ENCODE measurements around the gene HES4. TPM values are rescaled to one million over a fixed set of nuclear protein-coding genes. Genes with fewer than 3 reads are reported as not detected.
A peak's percentile ranks its signal among the peaks of the same experiment; 100 is the strongest.
"Not testable (repeated sequence)": the region's sequence is repeated elsewhere in the genome, so short reads cannot be mapped to it uniquely, and the experiment has no call there.

The HES4 gene
- total RNA-seq, 1 experiment from 2014 or later: 3.6 TPM

DNA sequence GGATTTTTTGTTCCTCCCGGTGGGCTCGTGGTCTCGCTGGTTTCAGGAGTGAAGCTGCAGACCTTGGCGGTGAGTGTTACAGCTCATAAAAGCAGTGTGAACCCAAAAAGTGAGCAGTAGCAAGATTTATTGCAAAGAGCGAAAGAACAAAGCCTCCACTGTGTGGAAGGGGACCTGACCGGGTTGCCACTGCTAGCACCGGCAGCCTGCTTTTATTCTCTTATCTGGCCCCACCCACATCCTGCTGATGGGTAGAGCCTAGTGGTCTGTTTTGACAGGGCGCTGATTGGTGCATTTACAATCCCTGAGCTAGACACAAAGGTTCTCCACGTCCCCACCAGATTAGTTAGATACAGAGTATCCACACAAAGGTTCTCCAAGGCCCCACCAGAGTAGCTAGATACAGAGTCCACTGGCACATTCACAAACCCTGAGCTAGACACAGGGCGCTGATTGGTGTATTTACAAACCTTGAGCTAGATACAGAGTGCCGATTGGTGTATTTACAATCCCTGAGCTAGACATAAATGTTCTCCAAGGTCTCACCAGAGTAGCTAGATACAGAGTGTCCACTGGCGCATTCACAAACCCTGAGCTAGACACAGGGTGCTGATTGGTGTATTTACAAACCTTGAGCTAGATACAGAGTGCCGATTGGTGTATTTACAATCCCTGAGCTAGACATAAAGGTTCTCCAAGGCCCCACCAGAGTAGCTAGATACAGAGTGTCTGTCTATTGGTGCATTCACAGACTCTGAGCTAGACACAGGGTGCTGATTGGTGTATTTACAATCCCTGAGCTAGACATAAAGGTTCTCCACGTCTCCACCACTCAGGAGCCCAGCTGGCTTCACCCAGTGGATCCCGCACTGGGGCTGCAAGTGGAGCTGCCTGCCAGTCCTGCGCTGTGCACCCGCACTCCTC lies 17.8 kb upstream of the HES4 start:
- DNase-seq (ENCODE audit: low spot score): not testable (repeated sequence)

DNA sequence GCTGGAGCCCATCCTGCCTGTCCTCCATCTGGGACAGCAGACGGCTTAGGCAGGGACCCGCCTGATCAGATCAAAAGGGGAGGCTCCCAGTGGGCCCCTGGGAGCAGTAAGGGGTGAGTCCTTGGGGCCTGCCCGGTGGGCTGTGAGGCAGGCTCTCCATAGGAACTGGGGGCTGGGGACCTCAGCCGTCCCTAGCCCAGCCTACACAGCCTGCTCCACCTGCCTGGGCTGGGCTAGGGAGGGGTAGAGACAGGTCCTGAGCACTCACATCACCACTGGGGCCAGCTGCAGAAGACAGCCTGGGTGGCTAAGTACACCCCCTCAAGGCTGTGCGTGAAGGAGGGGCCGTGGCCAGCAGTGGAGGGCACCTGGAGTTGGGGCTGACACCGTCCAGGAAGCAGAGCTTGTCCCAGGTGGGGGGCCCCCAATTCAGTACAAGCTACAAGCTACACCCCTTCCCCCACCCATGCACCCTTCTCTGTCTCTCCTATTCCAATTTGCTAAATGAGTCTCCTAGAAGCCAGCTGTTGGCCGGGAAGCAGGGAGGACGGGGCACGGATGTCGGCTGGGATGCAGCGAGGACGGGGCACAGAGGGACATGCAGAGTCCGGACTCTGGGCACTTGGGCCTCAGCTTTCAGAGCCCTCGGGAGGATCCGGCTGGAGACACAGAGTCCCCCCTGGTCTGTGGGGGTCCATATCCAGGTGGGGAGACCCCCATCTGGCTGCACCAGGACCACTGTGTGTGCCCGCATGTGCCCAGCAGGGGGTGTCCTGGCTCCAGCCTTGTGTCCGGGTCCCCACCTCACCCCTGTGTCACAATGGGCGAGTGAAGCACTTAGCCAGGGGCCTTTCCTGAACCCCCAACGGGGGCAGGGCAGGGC lies 15.1 kb upstream of the HES4 start:
- no peak for DNase-seq (ENCODE audit: low spot score)

GRCh38 chr1:1013922-1014648 lies 14.2 kb upstream of the HES4 start:
- no peak for DNase-seq (ENCODE audit: low spot score)

- peak; percentile 95 for DNase-seq (ENCODE audit: low spot score)
These were observed 13.4 kb upstream of the HES4 start, which contains the start of gene ISG15 for GRCh38 chr1:1013105-1013921. Gene ISG15, plus strand, starts transcription at chr1:1013497. Its CDS starts 77 bp downstream, at chr1:1013574.

GRCh38 chr1:1012736-1013104 lies 12.8 kb upstream of the HES4 start:
- DNase-seq (ENCODE audit: low spot score): not testable (repeated sequence)

DNA sequence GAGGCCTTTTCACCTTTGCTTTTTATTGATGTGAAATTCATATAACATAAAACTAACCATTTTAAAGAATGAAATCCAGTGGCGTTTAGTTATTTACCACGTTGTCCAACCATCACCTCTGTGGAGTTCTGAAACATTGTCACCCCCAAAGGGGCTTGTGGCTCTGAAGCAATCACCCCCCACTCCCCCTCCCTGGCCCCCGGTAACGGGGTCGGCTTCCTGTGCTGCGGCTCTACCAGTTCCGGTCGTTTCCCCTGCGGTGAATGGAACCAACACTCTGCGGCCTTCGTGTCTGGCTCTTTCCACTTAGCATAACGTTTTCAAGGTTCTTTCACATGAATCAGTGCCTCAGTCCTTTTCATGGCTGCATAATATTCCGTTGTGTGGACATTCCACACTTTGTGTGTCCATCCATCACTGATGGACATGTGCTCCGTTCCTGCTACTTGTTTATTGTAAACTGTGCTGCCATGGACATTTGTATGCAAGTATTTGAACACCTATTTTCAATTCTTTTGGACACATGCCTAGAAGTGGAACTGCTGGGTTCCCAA lies 11.6 kb upstream of the HES4 start:
- no peak for DNase-seq (ENCODE audit: low spot score)

GRCh38 chr1:1010131-1010530 lies 10.2 kb upstream of the HES4 start:
- not testable (repeated sequence) for DNase-seq (ENCODE audit: low spot score)

DNA sequence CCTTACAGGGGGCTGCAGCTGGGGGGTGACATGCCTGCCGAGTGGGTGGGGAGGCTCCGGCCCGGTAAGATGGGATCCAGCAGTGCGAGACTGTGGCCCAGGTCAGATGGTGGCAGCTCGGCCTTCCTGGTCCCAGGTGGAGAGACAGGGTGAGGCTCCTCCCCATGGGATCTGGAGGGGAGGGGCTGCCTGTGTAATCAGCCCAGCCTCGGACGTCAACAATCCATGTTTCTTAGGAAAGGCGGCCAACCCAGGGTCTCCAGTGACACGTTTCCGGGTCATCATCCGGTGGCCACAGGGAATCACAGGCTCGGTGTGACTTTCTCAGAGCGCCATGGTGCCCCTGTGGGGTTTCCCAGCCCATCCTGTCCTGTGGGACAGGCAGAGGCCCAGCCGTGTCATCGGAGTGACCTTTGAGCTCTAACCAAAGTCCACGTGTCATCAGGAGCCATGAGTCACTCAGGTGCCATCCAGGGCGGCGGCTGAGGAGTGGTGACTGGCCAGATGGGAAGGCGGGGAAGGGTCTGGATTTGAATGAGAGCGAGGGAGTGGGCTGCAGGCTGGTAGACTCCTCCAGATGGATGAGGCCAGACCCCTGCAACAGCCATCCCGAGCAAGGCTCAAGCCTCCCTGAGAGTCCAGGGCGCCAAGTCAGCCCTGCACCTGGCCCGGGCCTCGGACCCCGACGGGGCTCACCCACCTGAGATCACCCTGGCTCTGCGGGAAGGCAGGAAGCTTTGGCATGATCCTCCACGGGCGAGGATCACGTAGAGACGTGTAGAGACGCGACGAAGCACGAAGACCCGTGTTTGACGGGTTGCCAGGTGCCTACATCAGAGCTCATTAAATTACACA lies 6.6 kb upstream of the HES4 start:
- peak; percentile 6 for DNase-seq (ENCODE audit: low spot score)

- DNase-seq (ENCODE audit: low spot score): no peak
These were observed 5.9 kb upstream of the HES4 start for GRCh38 chr1:1005774-1006304.

DNA sequence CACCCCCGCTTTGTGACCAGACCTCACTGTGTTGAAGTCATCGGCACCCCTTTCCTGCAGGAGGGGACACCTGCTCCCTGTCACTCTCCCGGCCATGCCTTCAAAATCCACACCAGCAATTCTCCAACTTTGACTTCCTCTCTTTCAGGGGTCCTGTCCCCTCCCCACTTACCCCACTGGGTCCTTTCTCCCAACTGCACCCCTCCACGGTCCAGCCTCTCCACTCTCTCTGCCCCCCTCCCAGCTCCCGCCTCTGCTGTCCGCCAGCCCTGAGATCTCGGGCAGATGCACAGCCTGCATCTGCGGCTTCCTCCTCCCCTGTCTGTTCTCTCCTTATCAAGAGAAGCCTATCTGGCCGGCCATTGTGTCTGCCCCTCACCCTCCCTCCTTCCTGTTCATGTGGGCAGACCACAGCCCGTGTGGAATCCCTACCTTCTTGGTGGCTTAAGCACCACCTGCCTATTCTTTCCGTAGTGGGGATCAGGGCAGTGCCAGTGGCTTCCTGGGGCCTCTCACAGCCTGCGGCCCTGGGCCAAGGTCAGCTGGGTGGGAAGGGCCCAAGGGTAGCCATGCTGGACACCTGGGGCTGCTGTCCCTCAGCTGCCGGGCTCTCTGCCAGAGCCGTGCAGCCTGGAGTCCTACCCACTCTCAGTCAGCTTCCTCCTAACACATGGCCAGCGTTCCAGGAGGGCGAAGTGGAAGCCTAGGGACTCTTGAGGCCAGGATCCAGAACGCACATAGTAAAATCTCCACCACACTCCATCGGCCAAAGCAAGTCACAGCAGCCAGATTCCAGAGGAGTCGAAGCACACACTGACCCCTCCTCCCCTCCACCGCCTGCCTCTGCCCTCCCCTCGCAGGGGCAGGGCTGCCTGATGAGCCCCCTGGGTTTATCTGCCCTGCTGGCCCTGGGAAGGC lies 5.1 kb upstream of the HES4 start:
- DNase-seq (ENCODE audit: low spot score): peak; percentile 47

DNA sequence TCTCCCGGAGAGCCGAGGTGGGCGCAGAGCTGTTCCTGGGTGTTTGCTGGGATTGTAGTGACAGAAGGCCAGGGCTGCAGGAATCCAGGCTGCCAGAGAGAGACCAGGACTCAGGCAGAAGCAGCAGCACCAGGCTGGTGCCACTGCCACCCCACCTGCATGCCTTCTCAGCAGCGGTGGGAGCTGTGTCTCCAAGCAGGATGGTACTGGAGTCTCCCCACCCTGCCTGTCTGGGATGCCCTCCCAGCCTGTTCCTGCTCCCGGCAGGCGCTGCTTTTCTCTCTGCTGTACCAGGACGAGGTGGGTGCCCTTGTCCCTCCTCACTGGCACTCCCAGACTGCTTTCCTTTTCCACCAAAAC lies 4.5 kb upstream of the HES4 start:
- DNase-seq (ENCODE audit: low spot score): peak; percentile 7

DNA sequence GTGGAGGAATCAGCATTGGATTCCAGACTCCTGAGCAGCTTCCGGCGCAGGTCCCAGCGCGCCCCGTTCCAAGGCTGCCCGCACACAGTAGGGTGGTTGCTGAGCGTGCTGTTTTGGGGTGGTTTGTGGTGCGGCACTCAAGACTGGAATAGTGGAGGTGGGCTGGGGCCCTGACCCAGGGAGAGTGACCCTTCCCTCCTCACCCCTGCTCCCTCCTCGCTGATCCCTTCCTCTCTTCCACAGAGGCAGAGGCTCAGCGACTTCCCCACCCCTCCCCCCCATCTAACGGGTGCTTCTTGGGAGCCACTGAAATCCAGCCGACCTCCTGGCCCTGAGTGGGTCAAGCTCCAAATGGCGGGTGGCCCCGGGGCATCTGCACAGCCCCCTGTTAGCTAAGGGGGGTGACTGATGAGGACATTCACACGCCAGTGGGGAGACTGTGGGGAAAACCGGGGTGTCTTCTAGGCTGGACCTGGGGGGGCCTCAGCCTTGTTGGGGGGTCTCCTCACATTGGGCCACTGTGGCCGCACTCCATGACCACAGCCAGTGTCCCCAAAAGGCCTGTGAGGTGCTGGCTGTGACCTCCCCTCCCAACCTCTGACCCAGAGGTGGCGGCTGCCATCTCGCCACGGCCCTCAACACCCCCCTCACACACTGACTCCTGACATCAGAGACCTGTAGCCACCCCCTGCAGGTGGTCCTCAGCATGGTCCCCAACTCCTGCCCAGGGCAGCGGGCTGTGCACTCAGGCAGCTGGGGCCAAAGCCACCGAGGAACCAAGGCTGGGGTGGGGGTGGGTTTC lies 3.9 kb upstream of the HES4 start:
- peak; percentile 3 for DNase-seq (ENCODE audit: low spot score)

DNA sequence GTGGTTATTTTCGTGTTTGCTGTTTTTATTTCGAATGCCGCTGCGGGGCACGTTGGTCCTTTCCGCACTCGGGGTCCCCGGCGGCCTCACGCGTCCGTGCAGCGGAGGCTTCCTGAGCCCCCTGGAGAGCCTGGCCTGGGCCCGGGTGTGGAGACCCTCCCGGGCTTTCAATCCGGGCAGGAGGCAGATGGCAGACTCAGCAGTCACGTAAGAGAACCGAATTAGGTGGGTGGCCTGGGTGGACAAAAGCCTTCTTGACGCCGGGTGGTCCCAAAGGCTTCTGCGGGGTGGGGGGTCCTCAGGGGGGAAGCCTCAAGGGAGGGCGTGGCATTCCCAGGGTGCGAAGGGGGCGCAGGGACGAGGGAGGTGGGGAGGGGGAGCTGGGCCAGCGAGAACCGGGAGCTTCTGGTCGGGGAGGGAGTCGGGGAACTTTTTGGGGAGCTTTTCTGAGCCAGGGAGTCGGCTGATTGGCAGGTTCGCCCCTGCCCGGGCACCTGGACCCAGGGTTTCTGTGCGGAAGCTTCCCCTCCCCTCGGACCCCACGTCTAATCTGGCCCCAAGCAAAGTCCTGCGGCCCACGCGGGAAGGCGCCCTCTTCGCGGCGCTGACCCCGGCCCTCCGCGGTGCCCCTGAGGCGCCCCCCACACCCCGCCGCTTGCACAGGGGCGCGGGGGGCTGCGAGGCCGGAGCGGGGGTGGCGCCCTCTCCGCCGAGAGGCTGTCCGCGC lies 1.3 kb upstream of the HES4 start:
- no peak for DNase-seq (ENCODE audit: low spot score)

GRCh38 chr1:1000357-1001056 lies 610 bp upstream of the HES4 start:
- peak; percentile 93 for DNase-seq (ENCODE audit: low spot score)

DNA sequence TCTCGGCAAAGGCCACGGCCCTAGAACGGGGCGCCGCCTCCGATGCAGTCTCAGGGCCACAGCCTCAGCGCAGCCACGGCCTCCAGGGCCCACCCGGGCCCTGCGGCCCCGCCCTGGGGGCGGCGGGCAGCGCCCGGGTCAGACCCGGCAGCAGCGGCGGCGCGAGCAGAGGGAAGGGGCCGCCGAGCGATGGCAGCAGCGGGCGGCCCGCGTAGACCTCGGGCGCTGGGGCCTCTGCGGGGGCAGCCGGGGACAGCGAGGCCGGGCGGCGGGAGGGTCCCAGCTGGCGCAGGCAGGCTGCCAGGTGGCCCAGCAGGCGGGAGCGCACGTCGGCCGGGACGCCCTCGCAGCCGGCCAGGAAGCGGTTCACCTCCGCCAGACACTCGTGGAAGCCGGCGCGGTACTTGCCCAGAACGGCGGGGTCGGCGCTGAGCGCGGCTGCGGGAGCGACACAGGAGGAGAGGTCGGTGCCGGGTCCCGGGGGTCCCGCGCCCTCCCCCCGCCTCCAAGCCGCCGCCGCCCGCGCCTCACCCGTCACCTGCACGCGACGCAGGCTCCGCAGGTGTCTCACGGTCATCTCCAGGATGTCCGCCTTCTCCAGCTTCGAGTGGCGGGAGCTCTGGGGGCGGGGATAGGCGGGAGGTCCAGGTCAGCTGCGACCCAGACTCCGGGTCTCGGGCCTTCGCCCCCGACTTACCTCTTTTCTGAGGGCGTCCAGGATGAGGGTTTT lies 737 bp downstream of the HES4 start:
- DNase-seq (ENCODE audit: low spot score): peak; percentile 11

GRCh38 chr1:998745-998994 lies 1.2 kb downstream of the HES4 start:
- no peak for DNase-seq (ENCODE audit: low spot score)
